Endometrial microvascular endothelial cells (primary cell): Measurements from ENCODE around the gene MERTK. TPM values are rescaled to one million over a fixed set of nuclear protein-coding genes. Genes with fewer than 3 reads are reported as not detected.
"Not testable (repeated sequence)": the region's sequence is repeated elsewhere in the genome, so short reads cannot be mapped to it uniquely, and the experiment has no call there.

Source experiments
- in situ Hi-C: cut with HindIII; loops from 2 replicates; pipeline ENCODE4 v1.10.0; 2017; ENCODE audit warnings: low sequenced_read_pairs, low pct_unique_long_range_greater_than_20kb; ENCODE audit errors: inconsistent ontology term
- total RNA-seq: library from RNA; depleted of rRNA; stranded (reverse); fragments of >200 nt; gene quantifications from one replicate; pipeline ENCODE4 v1.2.3, GENCODE V29; 2015; ENCODE audit errors: inconsistent ontology term

MERTK gene
- total RNA-seq = 15.2 TPM

GRCh38 chr2:111897924-111898702, at the start of gene MERTK:
MERTK (plus strand) TSS chr2:111898607; CDS start chr2:111898736, 129 bp downstream.
- in situ Hi-C loops = no loop called here

GRCh38 chr2:111850646-111851045, 47.8 kb upstream of the MERTK start:
- in situ Hi-C loops = not testable (repeated sequence)

DNA sequence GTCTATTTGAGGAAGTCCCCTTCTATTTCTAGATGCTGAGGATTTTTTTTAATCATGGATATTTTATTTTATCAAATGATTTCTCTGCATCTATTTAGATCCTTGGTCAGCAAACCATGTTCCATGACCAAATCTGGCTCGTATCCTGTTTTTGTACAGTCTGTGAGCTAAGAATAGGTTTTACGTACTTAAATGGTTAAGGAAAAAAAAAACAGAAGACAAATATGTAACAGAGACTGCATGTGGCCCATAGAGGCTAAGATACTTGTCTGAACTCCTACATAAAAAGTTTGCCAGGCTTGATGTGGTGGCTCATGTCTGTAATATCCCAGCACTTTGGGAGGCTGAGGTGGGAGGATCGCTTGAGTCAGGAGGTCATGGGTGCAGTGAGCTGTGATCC, 45.9 kb upstream of the MERTK start:
- in situ Hi-C loops = not testable (repeated sequence)

DNA sequence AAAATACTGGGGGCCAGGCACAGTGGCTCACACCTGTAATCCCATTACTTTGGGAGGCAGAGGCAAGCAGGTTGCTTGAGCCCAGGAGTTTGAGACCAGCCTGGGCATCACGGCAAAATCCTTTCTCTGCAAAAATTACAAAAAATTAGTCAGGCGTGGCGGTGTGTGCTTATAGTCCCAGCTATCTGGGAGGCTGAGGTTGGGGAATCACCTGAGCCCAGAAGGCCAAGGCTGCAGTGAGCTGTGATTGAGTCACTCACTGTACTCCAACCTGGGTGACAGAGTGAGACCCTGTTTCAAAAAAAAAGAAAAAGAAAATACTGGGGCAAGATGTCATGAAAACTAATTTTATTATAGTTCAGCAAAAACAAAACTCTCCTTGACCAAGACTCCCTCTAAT, 38.4 kb upstream of the MERTK start:
- in situ Hi-C loops = not testable (repeated sequence)

DNA sequence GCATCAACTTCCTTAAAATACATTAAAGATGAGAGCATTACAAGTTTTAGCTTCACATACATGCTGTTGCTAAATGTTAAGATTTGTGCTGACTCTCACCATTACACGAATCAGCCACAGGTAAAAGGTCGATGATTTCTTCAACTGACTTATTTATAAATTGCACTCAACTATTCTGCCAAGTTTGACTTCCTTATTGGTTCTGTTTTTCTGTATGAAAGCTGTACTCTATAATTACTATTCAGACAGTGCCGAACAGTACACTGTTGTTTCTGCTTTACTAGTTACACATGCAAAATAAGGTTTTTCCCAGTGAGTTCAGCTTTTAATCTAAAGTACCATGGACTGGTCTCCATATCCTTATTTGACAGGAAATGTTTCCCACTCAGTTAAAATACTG, 33.3 kb upstream of the MERTK start:
- in situ Hi-C loops = not testable (repeated sequence)

GRCh38 chr2:111872806-111873205, 25.6 kb upstream of the MERTK start:
- in situ Hi-C loops = not testable (repeated sequence)

DNA sequence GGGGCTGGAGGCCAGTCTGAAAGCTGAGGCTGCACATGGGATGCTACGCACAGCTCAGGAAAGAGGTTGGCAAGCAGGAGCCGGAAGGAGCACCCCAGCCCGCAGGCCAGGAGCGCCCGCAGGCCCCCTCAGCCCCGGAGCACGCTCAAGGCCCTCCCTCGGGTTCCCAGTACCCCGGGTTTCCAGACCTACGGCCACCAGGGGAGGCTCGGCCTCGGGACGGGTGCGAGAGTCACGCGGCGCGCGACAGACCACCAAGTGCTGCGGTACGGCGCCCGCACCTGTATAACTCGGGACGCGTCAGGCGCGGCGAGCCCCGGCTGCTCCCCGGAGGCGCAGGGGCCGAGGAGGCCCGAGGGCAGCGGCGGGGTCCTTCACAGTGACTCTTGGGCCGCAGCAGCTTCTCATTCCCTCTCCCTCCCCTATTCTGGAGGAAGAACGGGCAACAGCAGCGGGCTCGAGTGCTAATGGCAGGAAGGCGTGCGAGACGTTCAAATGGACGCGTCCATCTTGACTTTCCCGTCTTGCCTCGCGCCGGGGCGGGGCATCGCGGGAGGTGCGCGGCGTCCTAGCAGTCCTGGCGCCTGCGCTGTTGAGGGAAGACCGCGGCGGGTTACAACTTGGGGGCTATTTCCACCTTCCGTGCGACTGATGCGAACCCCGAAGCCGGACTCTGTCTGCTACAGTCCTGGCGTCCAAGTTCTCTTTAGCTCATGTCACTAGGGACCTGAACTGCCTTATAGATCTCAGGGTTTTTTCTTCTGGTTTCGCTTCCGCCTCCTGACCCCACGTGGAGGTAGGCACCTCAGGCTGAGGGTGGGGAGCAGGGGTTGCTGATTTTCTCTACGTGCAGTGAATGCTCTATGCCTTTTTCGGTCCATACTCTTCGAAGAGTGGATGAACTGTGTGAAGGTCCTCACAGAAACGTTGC, 14.5 kb upstream of the MERTK start, which contains the start of gene ANAPC1:
TSS of gene ANAPC1 (minus strand) at position 533 of the 931 bp plus-strand sequence. CDS start 3,368 bp downstream, outside the sequence.
- in situ Hi-C loops = no loop called here

GRCh38 chr2:111884592-111884964, 13.8 kb upstream of the MERTK start:
- in situ Hi-C loops = no loop called here

DNA sequence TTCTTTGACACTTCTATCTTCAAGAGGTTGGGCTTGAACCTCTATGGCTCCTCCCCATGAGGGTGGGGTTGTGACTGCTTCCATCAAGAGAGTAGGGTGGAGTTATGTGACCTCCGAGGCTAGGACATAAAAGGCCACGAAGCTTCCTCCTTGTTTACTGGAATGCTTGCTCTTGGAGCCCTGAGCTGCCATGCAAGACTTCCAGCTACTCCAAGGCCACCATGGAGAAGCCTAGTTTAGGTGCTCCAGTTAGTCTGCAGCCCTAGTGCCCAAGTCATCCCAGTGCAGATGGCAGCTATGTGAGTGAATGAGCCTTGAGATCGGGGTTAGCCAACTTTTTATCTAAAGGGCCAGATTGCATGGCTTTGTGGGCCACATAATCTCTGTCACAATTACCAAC, 2.4 kb upstream of the MERTK start:
- in situ Hi-C loops = no loop called here

GRCh38 chr2:111896576-111896975, 1.8 kb upstream of the MERTK start:
- in situ Hi-C loops = no loop called here

GRCh38 chr2:111897630-111897923, 830 bp upstream of the MERTK start:
- in situ Hi-C loops = no loop called here

- in situ Hi-C loops = no loop called here
Measured at GRCh38 chr2:111898703-111899514, 502 bp downstream of the MERTK start.

- in situ Hi-C loops = no loop called here
Measured at GRCh38 chr2:111900859-111901258, 2.5 kb downstream of the MERTK start.

- in situ Hi-C loops = no loop called here
Measured at GRCh38 chr2:111903516-111903915, 5.1 kb downstream of the MERTK start.

DNA sequence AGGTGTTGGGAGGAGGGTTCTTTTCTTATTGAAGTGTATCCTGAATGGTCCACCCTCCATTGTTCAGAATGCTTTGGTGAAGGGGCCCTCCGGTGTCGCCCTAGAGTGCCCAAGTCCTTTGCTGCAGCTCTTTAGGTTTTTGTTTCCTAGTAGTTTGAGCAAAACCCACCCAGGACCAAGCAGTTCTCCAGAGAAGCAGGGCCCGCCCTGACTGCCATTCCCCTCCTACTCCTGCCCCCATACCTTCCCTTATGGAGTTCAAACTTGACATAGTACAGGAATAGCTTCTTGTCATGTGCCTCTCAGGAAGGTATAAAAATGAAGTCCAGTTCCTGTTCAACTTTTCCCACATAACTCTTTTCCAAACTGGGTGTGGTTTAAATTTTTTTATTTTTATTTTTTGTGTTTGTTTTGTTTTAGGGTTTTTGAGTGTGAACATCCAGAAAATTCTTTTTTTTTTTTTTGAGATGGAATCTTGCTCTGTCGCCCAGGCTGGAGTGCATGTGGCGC, 5.6 kb downstream of the MERTK start:
- in situ Hi-C loops = no loop called here

- in situ Hi-C loops = no loop called here
Measured at GRCh38 chr2:111904726-111905474, 6.5 kb downstream of the MERTK start.

- in situ Hi-C loops = not testable (repeated sequence)
Measured at GRCh38 chr2:111905475-111905869, 7.1 kb downstream of the MERTK start.

DNA sequence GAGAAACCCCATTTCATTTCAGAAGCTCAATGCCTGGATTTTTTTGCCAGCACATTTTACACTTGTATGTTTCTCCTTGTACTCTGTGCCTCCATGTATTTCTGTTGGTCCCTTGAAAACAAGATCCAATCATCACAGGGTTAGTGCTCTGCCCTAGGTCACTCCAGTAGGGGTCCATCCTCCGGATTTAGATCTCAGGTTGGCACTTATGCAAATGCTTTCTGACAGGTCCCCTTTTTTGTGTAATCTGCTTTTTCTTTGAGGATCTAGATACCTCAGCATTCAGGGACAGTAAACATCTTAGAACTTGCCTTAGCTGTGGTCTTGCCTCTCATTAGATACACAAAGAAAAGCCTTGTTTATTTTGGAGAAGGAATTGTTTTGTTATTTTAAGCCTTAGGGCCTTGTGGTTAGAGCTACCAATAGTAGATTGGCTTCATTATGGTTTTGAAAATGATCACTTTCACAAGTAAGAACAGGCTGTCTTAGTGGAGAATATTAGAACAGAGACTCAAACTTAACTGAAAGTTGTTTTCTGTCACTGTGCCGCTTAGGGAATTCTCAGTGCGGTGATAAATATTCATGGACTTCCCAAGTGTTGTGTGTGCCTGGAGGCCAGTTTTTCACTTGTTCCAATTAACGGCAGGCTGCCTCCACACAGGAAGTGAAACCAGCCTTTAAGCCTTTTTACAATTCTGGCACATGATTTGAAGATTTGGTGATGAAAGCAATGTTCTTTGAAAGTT, 7.8 kb downstream of the MERTK start:
- in situ Hi-C loops = no loop called here
